ENCODE data around the gene C9orf72.
A peak's percentile ranks its signal among the peaks of the same experiment; 100 is the strongest.
"Not testable (repeated sequence)": the region's sequence is repeated elsewhere in the genome, so short reads cannot be mapped to it uniquely, and the experiment has no call there.

The C9orf72 gene, protein sequence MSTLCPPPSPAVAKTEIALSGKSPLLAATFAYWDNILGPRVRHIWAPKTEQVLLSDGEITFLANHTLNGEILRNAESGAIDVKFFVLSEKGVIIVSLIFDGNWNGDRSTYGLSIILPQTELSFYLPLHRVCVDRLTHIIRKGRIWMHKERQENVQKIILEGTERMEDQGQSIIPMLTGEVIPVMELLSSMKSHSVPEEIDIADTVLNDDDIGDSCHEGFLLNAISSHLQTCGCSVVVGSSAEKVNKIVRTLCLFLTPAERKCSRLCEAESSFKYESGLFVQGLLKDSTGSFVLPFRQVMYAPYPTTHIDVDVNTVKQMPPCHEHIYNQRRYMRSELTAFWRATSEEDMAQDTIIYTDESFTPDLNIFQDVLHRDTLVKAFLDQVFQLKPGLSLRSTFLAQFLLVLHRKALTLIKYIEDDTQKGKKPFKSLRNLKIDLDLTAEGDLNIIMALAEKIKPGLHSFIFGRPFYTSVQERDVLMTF

DNA sequence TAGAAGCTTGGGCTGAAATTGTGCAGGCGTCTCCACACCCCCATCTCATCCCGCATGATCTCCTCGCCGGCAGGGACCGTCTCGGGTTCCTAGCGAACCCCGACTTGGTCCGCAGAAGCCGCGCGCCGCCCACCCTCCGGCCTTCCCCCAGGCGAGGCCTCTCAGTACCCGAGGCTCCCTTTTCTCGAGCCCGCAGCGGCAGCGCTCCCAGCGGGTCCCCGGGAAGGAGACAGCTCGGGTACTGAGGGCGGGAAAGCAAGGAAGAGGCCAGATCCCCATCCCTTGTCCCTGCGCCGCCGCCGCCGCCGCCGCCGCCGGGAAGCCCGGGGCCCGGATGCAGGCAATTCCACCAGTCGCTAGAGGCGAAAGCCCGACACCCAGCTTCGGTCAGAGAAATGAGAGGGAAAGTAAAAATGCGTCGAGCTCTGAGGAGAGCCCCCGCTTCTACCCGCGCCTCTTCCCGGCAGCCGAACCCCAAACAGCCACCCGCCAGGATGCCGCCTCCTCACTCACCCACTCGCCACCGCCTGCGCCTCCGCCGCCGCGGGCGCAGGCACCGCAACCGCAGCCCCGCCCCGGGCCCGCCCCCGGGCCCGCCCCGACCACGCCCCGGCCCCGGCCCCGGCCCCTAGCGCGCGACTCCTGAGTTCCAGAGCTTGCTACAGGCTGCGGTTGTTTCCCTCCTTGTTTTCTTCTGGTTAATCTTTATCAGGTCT, at the start of gene C9orf72:
Gene C9orf72 (minus strand): TSS at position 564 of the 716 bp plus-strand sequence. CDS start 6,361 bp downstream, outside the sequence.
- peak; percentile 75 for DNase-seq (ENCODE audit: low read depth in 2 of 2)

DNA sequence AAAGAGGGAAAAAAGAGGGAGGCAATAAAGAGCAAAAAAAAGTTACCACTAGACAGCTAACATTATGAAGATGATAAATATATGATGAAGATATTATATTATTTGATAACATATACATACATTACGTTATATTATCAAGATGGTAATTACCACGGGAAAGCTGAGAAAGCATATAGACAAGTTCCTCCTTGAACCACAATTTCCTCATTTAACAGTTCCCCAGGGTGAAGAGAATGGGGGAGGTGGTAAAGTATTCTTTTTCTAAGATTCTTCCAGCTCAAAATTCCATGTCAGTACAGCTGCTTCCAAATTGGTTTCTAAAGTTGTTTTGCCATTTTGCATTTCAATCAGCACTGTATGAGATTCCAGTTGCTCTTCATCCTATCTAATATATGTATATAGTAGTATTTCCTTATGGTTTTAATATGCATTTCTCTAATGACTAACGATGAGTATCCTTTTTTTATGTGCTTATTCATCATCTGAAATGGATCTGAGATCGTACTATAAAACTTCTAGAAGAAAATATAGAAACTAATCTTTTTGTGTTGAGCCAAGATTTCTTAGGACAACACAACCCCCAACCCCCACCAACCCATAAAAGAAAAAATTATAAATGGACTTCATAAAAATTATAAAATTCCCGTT, 49.5 kb upstream of the C9orf72 start:
- no peak for DNase-seq (ENCODE audit: low read depth in 2 of 2)

DNA sequence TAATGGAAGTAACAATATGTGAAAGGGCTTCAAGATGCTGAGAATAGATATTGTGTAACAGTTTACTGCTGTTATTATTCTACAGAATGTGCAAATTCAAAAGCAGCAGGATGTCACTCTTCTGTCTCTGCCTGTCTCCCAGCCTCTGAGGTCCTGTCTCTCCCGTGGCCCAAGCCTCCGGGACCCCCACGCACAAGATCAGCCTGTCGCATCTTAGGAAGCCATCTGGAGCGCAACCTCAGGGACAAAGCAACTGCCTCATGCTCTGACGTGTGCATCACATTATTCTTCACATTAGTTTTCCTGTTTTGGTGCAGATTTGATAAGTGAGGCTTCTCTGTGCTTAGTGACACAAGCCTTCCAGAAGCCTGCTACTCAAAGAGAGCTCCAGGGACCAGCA, 46.5 kb upstream of the C9orf72 start:
- DNase-seq (ENCODE audit: low read depth in 2 of 2) = no peak

DNA sequence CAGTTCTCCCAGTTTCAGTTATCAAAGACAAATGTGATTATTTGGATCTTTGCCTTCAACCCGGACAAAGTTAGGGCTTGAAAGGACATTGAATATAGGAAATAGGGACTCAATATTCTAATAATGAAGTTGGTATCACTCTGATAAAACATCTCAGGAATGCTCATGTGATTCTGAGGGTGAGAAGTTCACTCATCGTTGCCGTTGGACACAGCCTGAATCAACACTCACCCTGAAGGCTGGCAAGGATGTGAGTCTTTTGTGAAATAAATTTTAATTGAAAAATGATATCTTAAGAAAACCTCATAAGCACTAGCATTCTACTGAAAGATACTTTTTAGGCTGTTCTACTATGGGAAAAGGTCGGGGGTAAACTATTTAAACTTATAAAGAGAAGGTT, 44.8 kb upstream of the C9orf72 start:
- no peak for DNase-seq (ENCODE audit: low read depth in 2 of 2)

DNA sequence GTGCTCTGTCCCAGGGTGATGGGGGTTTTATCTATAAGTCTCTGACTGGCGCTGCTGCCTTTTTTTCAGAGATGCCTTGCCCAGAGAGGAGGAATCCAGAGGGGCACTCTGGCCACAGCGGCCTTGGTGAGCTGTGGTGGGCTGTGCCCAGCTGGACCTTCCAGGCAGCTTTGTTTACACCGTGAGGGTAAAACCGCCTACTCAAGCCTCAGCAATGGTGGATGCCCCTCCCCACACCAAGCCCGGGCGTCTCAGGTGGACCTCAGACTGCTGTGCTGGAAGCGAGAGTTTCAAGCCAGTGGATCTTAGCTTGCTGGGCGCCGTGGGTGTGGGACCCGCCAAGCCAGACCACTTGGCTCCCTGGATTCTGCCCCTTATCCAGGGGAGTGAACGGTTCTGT, 41.3 kb upstream of the C9orf72 start:
- no peak for DNase-seq (ENCODE audit: low read depth in 2 of 2)

DNA sequence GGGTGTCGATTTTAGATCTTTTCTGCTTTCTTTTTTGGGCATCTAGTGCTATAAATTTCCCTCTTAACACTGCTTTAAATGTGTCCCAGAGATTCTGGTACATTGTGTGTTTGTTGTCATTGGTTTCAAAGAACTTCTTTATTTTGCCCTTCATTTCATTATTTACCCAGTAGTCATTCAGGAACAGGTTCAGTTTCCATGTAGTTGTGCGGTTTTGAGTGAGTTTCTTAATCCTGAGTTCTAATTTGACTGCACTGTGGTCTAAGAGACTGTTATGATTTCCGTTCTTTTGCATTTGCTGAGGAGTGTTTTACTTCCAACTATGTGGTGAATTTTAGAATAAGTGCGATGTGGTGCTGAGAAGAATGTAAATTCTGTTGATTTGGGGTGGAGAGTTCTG, 38.8 kb upstream of the C9orf72 start:
- DNase-seq (ENCODE audit: low read depth in 2 of 2) = not testable (repeated sequence)

DNA sequence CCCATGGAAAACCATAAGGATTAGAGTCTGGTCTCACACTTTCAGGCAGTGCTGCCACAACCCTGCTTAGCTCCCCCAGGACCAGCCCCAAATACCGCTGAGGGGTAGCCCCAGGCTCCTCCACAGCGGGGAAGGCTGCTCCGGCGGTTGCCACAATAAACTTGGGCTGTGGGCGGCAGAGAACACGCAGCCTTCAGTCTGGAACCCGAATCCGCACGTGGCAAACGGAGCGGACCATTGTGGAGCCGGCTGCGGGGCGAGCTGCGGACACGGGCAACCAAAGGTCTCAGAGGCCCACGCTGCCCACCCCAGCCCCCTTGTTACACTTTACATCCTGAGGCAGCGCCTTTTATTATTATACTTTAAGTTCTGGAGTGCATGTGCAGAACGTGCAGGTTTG, 37.3 kb upstream of the C9orf72 start:
- DNase-seq (ENCODE audit: low read depth in 2 of 2) = no peak

DNA sequence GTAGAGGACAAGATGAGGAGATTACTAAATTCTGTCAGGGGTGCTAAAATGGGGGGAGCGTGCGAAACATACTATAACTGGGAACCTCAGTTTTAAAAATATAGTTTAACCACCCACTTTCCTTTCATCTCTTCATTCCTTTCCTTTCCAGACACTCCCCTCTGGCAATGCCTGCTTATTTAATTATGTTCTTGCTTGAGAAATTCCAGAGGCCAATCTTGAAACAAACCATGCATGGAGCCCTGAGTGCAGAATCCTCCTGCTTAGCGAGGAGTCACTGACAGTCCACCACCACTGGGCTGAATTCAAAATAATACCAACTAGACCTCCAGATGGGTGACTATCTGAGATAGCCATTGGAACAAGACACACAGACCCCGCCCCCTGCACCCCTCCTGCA, 29.7 kb upstream of the C9orf72 start:
- DNase-seq (ENCODE audit: low read depth in 2 of 2) = no peak

DNA sequence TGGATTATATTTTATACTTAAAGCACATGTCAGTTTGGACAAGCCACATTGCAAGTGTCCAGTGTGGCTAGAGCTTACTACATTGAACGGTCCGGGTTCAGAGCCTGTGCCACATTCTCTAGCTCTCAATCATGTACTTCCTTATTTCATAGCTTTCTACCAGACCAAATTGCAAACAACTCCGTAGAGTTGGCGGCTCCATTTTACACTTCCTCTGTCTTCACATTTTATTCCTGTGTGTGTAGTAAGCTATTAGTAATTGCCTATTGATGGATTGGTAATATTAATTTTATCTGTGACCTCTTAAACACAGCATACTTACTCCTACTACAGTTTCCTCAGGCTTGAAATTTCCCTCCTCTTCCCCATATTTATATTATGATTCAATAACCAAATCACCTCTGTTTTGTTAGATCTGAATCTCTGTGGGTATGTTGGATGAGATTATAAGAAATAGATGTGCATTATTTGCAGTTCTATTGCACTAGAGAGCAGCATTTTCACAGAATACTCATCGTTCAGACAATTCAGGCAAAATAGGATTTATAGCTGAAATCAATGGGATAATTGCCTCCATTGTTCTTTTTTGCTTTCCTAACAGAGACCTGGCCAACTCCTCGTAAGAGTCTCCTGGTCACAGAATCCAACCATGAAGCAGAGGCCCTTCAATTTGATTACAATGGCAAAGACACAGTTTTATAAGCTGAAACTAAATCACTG, 29.0 kb upstream of the C9orf72 start:
- DNase-seq (ENCODE audit: low read depth in 2 of 2) = no peak

DNA sequence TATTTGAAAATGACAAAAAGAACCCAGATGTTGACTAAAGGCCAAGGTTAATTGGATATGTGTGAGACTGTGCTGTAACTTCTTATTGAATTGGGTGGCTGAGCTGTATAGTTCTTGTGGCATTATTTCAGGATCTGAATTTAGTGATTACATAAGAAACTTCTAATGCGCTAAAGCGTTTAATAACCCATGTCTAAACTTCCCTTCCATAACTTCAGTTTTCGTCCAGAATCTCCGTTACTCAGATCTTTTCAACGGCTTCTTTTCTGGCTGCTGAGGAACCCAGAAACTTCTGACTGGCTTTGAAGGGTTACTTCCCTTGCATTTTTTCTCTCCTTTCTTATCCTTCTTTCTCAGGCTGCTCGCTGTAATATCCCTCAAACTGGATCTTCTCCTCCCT, 28.1 kb upstream of the C9orf72 start:
- no peak for DNase-seq (ENCODE audit: low read depth in 2 of 2)

DNA sequence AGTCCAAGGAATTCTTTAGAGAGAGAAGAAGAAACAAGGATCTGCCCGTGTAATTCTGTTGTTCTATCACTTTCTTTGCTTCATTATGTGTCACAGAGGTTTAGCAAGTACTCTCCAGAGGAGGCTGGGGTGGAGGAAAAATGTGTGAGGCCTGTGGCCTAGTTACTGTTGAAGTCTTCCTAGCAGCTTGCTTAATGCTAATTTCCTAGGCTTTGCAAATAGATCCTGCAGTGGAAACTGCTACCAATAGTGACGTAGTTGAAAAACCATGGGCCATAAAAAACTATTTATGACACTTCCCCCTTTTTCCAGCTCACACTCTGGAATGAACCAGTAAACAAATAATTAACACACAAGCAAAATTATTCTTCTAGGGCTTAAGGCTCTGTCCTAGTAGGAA, 27.0 kb upstream of the C9orf72 start:
- DNase-seq (ENCODE audit: low read depth in 2 of 2) = no peak

DNA sequence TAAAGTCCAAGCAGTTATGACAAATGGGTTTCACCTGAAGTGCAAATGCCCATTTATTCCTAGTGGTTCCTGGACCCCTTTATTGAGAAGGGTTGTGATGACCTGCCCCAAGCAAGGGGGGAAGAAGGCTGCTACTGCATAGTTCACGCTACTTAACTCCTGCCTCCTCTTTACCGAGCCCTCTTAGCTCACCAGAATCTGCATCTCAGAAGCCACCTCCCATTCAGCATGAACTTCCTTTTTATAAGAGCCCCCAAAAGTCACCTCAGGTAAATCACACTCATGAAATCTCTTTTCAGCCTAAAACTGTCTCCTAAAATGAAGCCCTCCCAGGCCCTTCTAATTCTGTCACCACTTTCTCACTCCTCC, 26.6 kb upstream of the C9orf72 start:
- no peak for DNase-seq (ENCODE audit: low read depth in 2 of 2)

DNA sequence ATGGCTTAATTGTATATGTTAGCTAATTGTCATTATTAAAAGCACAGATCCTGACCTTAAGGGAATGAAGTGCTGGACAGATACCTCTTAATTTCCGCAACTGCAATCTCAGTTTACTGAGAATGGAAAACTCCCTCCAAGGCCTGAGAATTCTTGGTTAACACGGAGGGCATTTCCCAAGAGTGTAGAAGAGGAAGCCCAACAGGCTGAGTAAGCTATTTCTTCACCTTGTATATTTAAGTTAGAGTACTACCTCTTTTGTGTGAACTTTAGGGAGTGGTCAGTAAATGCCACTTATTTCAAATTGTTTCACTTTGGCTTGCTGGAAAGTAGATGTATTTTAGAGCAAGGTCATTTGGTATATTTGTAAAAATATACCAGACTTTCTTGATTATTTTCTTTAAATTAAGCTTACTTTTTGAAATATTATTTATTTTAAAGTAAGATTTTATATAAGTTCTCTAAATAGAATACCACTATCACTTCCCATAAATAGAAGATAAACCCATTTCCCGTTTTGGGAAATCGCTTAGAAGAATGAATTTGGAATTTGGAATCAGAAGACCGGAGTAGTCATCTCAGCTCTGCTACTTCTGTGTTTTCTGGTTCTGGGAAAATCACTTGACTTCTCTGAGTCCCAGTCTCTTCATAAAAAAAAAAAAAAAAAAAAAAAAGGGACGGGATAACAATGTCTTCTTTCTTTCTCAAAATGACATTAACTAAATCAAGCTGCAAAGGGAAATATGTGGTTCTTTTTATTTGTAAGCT, 26.0 kb upstream of the C9orf72 start:
- no peak for DNase-seq (ENCODE audit: low read depth in 2 of 2)

DNA sequence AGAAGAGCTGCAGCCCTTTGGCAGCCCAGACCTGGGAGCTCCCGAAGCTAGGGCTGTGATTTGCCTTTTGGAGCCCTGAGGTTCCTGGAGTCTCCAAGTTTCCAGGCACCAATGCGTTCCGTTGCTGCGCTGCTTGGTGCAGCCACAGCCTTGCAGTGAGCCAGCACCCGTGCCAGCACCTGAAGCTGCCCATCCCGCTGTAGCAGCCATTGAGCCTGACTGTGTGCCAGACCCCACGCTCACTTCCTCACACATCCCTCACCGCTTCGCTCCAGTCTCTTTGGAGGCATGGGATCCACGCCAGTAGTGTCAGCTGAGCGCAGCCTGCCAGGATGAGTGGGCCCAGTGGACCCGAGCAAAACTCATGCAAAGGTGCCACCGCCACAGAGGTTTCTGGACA, 22.5 kb upstream of the C9orf72 start:
- no peak for DNase-seq (ENCODE audit: low read depth in 2 of 2)

DNA sequence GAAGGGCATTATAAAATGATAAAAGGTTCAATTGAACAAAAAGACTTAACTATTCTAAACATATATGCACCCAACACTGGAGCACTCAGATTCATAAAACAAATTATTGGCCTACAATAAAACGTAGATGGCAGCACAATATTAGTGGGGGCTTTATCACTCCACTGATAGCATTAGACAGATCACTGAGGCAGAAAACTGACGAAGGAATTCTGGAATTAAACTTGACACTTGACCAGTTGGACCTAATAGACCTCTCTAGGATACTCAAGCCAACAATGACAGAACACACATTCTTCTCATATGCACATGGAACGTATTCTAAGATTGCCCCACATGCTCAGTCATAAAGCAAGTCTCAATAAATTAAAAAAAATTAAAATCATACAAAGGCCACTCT, 18.4 kb upstream of the C9orf72 start:
- DNase-seq (ENCODE audit: low read depth in 2 of 2) = no peak

DNA sequence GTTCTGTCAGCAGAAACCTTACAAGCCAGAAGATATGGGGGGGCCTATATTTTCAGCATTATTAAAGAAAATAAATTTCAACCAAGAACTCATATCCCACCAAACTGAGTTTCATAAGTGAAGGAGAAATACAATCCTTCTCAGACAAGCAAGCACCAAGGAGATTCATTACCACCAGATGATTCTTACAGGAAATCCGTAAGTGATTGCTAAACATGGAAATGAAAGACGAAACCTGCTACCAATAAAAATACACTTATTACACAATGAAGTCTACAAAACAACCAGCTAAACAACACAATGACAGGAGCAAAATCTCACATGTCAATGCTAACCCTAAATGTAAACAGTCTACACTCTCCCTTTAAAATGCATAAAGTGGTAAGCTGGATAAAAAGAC, 17.8 kb upstream of the C9orf72 start:
- no peak for DNase-seq (ENCODE audit: low read depth in 2 of 2)

DNA sequence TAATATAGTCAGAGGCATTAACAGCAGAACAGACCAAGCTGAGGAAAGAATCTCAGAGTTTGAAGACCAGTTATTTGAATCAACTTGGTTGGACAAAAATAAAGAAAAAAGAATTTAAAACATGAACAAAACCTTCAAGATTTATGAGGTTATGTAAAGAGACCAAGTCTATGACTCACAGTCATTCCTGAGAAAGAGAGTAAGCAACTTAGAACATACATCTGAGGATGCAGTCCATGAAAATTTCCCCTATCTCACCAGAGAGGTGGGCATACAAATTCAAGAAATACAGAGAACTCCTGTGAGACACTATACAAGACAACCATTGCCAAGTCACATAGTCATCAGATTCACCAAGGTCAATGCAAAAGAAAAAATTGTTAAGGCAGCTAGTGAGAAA, 17.4 kb upstream of the C9orf72 start:
- DNase-seq (ENCODE audit: low read depth in 2 of 2) = no peak

DNA sequence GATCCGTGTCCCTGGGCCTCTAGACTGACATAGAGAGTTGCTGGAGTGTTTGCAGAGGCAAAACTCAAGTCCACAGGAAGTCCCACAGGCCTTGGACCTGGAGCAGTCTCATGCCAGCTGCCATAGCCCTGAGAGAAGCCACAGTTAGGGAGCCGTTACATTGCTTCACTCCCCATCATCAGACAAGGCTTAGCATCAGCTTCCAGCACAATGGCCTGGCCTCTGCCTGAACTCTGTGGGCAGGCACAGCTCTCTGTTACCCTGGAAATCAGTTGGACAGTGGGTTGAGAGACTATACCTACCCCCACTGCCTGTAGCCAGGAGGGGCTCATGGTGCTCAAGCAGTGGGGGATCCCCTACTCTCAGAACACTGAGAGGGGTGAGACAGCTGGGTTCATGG, 16.2 kb upstream of the C9orf72 start:
- no peak for DNase-seq (ENCODE audit: low read depth in 2 of 2)

DNA sequence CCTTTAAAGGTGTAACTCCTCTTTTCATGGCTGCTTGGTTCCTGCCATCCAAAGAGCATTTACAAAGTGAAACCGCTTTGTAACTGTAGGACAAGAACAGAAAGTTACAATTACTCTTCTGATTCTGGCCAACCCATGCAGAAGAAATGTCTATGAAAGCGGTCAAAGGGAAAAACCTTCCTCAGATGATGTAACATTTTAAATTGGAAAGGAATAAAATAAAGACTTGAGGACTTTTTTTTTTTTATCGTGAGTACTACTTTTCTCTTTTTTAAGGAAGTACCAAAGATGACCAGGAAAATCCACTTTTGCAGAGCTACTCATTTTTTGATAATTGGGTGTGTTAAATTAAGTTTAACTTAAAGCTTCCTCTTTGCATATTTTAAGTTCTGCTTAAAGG, 13.0 kb upstream of the C9orf72 start:
- no peak for DNase-seq (ENCODE audit: low read depth in 2 of 2)

DNA sequence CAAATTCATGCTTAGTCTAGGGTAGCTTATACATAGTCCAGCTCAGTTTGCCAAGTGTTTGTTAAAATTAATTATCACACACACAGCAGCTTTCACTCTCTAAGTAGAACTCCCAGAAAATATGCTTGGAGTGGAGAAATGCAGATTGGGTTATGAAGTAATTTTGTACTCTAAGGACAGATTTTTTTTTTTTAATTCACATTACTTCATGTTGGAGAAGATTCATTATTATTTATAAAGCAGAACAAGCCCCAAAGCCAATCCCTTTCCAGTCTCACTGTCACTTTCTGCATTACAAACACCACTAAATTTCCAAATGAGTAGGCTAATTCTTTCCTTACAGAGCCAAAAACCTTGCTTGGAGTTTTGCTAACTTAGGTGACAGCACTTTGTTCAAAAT, 11.7 kb upstream of the C9orf72 start:
- DNase-seq (ENCODE audit: low read depth in 2 of 2) = no peak

DNA sequence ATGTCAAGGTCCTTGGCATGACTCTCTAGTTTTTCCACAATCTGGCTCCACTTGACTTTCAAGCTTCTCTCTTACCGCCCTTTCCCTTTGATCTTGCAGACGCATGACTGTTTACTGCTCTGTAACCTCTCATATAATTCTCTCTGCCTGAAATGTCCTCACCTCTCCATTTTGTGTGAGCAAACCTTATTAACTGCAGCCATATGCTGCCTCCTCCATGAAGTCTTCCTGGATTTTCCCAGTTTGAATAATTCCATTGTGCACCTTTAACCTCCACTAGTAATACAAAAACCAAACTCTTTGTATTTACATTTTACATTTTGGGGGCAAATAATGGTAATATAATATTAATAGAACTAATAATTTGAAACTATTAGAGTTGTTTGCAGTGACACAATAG, 9.5 kb upstream of the C9orf72 start:
- DNase-seq (ENCODE audit: low read depth in 2 of 2) = no peak

All from activated CD4-positive, alpha-beta T cell treated with anti-CD3 and anti-CD28 coated beads for 24 hours (primary cell).